AG20443 (cell line): ENCODE measurements around the gene PTPRU.

Experiments used
- DNase-seq: peaks from one replicate; pipeline ENCODE4 v3.0.0; 2012; ENCODE audit warnings: low spot score, mixed read lengths

PTPRU gene

DNA sequence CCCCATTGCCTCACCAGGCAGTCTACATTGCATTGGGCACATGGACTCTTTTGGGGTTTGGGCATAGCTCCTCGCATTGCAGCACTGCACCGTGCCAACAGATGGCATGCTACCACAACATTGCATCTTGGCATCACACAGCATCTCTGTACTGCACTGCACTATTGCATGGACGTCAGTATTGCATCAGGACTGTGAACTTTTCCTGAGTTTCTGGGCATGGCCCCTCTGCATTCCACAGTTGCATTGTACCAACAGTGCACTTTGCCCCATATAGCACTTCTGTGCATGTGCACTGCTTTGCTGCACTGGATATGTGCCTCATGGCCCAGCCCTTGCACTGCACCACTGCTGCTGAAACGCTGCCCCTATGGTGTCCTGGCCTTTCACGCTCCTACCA is 9.6 kb downstream of the PTPRU start:
- DNase-seq: peak; percentile 59

DNA sequence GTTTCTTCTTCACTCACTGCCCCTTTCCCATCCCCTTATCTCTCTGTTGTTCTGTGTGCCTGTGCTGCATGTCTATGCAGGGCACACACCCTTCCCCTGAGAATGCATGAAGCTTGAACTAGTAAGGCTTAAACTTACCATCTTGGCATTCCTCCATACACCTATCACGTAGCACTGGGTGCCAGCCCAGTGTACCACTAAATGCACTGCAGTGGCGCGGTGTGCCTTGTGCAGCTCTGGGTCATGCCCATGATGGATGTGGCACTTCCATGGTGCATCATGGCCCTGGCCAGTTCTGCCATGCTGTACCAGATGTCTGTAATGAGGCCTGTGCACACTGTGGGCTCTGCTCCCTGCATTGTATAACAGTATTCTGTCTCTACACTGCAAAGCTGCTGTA is 10.7 kb downstream of the PTPRU start:
- no peak for DNase-seq

DNA sequence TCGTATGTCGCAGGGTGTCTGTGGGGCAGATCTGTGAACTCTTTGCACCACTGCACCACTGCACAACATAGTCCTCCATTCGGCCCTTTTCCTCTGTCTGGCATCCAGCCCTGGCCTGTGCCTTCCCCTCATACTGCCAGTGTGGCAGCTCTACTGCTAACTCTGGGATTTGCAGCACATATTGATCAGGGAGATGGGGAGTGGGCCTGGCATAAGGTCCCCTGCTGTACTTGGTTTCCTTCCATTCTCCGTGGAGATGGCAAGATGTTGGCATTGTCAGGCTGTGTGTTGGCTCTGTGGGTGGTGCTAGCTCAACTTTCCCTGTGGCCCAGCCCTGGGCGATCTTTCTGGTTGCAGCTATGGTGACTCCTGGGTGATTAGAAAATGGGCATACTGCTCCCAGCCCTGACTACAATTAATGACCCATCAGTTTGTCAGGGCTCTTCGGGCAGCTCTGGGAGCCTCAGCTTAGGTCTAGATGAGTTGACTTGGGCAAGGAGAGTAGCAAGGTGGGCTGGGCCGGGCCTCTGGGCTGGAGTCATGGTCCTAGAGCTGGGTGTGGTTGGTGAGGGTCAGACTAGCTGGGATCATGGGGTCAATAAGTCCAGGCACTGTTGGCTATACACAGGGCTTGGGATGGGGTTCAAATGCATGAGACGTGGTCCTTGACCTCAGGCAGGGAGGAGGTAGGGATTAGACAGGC is 11.4 kb downstream of the PTPRU start:
- DNase-seq: no peak

DNA sequence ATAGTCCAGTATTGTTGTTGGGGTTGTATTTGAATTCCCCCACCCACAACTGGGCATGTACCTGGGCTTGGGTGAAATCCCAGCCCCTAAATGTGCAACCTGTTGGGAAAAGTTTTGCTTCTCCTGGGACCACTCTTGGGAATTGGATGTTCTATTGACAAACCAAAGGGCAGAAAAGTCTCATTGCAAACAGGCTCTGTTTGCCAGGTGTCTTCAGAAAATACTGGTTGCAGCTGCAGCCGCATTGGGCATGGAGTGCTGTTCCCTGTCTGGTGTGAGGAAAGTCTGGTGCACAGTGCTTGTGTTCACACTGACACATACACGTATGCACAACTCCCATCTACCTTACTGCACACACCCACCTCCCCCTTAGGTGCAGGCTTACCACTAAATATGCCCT is 12.1 kb downstream of the PTPRU start:
- no peak for DNase-seq

DNA sequence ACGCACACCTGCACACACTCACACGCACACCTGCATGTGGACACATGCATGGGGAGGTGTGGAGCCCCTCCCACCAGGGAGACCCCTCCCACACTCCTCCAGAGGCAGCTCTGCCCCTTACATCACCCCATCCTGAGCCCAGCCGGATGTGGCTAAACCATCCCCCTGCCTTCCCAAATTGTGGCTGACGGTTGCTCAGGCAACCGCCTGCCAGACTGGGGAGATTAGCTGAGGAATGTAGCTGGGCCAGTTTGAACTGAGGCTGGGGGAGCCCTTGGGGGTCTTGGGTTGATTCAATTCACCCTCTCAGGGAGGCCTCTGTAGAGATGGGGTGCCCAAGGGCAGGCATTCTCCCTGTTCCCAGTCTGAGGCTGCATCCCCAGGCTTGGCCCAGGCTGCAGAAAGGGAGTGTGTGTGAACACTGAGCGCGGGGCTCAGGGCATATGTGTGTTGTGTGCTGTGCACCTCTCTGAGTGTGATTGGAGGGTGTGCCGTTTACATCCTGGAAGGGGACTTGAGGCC is 12.9 kb downstream of the PTPRU start:
- DNase-seq: peak; percentile 24

DNA sequence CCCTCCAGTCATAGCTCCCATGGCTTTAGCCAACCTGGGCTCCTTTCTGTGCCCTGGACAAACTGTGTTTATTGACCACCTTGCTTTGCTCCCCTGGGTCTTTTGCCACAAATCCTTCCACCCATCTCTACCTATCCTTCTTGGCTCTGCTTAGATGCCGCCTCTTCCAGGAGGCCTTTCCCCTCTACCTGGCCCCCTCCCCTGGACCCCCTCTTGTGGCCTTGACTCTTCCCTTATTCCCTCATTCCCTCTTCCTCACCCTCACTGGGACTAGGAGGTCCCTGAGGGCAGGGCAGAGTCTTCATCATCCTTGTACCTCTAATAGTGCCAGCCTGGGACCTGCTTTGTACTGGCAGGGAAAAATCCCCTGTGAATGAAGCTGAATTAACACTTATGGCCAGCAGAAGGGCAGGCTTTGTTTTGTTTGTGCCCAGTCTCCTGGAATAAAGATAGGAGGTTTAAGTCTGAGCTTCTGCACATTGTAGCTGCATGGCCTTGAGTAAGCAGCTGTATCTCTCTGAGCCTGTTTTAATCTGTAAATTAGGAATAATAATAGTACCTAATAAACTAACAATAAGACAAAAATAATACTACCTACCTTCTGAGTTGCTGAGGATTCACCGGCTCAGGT is 13.7 kb downstream of the PTPRU start:
- DNase-seq: no peak

DNA sequence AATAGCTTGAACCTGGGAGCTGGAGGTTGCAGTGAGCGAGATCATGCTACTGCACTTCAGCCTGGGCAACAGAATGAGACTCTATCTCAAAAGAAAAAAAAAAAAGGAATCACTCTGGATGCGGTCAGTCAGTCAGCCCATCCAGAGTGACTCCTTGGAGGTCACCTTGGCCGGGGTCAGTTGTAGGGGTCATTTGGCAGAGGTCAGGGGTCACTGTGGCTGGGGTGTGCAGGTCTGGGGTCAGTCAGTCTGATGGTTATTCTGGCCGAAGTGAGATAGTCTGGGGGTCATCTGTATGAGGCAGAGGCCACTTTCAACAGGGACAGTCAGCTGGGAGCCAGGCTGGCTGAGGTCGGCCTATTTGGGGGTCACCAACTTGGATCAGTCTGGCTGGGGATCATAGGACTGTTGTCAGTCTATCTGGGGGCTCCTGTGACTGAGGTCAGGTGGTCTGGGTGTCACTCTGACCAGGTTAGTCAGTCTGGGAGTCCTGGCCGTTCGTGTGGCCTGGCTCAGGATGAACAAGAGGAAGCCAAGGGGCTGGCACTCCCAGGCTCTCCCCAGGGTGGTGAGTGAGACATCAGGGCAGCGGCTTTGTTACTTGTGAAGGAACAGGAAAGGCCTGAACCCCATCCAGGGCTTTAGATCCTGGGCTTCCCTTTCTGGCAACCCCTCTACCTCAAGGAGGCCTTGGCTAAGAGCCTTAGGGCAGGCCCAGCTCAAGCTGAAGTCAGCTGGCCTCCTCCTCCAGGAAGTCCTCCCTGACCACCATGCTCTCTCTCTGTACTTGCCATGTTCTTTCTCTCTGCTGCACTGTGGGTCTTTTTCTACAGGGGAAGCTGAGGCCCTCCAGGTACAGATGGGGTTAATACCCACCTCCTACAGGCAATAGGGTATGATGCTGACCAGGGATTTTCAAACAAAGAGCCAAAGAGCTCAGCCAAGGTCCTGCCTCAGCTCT is 15.1 kb downstream of the PTPRU start:
- DNase-seq: no peak

DNA sequence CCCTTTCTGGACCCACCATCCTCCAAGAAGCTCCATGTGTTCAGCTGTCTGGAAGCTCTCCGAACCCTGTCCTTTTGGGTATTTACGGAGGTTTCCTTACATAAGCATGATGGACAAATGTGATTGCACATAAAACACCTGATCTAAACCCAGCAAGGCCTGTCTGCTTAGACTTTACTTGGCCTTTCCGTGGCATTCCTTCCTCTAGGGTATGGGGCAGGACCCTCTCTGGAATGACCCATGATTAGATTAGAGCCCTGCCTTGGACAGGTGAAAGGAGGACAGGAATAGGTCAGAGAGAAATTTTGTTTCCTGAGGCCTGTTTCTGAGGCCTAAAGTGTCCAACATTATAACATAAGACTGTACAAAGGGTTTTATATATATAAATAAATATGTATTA is 16.9 kb downstream of the PTPRU start:
- no peak for DNase-seq

DNA sequence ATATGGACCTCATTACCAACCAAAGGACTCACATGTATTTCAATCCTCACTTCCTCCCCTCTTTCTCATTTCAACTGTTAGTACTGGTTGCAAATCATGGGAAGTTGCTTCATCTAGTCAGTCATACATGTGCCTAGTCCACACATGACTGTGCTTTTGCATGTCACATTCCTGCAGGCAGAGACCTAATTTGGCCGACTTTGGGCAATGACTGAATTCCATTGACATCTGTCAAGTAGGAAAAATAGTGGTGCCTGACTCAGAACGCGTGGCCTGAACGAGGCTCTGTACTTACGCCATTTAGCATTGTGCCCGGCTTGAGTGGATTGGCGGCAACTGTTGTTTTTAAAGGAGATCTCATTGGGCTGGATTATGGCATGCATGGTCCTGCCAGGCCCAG is 18.0 kb downstream of the PTPRU start:
- no peak for DNase-seq

DNA sequence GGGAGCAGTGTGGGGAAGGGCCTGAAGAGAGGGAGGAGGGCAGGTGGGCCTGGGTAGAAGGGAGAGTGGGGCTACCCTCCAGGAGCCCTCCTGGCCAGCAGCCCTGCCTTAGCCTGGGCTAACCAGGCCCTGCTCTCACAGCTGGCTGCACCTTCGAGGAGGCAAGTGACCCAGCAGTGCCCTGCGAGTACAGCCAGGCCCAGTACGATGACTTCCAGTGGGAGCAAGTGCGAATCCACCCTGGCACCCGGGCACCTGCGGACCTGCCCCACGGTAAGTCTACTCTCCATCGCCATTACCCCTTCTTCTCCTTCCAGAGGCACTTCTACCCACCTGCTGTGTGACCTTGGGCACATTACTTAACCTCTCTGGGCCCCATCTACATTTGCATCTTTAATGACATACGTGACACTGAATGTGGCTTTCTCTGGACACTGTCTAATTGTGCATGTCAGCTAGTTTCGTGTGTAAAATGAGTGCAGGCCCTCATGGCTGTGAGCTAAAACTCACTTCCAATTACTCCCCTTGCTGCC is 18.9 kb downstream of the PTPRU start:
- no peak for DNase-seq

DNA sequence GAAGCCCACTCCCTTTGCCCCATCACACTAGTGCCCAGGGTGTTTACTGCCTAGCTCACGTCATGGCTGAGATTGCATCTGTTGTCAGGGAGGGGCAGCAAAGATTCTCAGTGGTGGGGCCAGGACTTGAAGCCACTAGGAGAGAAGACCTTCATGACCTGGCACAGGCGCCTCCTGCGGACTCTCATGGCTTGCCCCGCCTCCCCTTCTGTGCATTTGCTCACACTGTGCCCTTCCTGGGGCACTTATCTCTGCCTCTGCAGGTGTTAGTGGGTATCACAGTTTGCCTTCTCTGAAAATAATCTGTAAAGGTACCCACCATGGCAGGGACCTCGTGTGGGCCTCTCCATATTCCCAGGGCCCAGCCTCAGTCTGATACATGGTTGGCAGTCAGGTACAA is 20.1 kb downstream of the PTPRU start:
- DNase-seq: no peak

DNA sequence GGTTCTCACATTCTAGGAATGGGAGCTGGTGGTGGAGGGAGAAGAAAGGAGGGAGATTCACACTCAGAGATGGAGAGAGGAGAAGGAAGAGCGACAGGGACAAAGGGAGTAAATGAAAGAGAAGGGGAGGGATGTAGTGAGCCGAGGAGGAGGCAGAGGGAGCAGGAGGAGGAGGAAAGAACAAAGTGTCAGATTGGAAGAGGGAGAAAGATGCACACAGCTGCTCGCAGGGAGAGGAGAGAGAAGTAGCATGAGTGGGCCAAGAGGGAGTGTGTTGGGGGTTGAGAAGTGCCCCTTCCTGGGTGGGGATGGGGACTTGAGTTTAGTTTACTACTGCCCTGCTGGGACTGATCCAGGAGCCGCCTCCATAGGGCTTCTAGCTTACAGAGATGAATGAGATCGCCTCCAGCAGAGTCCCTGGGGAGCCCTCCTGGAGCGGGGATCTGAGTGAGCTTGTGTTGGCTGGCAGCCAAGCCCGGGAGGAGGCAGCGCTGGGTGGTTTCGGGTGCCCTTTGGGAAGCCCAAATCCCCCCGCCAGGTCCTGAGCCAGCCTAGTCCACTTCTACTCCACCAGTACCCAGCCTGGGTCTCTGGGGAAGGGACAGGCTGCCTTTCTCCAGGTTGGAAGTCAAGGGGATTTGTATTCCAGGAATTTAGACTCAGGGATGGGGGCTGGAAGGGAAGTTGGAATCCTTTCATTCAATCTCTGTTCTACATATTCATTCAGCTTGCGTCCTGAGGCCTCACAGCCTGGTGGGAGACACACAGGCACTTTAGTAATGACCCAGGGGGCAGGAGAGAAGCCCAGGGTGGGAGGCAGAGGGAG is 20.9 kb downstream of the PTPRU start:
- DNase-seq: no peak

DNA sequence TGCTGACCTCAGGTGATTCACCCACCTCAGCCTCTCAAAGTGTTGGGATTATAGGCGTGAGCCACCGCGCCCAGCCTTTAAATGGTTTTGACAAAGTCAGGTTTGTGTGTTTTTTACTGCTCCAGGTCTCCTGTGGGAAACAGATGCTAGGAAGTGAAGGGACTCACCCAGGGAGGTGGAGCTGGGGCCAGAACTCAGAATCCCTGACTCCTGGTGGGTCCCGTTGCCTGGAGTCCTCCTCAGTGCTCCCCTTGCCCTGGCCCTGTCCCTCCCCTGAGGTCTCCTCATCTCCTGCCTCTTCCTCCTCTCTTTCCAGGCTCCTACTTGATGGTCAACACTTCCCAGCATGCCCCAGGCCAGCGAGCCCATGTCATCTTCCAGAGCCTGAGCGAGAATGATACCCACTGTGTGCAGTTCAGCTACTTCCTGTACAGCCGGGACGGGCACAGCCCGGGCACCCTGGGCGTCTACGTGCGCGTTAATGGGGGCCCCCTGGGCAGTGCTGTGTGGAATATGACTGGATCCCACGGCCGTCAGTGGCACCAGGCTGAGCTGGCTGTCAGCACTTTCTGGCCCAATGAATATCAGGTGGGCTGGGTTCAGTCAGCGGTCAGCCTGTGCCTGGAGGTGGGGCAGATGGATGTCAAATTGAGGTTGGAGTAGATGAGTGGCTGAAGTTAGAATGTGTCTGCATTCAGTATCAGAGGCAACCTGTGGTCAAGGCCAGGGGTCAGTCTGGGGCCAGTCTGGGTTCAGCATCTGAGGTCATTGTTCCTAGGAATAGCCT is 22.1 kb downstream of the PTPRU start:
- no peak for DNase-seq

DNA sequence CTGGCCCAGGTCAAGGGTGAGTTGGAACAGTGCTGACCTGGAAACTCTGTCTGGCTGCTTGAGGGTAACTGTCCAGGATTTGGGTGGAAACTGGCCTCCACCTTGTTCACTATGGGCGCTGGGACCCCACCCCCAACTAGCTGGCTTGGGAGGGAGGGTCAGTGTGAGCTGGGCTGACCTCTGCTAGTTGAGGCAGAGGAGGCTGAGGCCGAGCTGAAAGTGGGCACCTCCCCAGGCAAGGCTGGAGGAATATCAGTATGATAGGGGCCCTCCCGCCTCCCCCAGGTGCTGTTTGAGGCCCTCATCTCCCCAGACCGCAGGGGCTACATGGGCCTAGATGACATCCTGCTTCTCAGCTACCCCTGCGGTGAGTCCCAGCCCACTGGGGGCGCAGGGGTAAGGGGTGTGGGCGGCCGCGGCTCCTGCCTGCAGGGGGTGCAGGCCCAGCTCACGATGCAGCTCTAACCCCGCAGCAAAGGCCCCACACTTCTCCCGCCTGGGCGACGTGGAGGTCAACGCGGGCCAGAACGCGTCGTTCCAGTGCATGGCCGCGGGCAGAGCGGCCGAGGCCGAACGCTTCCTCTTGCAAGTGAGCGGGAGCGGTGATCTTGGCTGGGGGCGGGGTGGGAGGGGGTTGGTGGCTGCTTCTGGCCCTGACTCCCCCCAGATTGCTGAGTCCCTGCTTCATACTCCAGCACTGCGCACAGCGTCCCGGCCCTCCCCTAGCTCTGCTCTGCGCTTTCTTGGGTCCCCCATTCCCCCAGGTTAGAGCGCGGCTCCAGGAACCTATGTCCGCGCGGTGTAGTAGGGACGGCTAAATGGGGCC is 22.9 kb downstream of the PTPRU start:
- DNase-seq: peak; percentile 38

DNA sequence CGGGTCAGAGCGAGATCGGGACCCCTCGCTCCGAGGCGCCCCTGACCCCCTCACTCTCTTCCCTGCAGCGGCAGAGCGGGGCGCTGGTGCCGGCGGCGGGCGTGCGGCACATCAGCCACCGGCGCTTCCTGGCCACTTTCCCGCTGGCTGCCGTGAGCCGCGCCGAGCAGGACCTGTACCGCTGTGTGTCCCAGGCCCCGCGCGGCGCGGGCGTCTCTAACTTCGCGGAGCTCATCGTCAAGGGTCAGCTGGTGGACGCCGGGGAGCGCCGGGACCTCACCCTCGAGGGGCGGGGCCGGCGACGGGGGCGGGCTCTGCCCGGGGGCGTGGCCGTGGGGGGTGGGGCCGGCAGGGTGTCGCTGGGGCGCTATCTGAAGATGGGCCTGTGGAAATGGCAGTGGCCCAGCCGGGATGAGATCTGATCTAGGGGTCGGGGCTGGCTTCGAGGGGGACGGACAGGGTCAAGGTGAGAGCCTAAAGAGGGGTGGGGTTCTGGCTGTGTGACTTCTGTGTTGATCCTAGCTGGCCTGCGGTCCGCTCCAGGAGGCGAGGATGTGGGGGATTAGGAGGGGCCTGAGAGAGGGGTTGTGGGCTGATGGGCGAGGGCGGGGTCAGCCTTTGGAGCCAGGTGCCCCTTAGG is 23.6 kb downstream of the PTPRU start:
- peak; percentile 90 for DNase-seq

DNA sequence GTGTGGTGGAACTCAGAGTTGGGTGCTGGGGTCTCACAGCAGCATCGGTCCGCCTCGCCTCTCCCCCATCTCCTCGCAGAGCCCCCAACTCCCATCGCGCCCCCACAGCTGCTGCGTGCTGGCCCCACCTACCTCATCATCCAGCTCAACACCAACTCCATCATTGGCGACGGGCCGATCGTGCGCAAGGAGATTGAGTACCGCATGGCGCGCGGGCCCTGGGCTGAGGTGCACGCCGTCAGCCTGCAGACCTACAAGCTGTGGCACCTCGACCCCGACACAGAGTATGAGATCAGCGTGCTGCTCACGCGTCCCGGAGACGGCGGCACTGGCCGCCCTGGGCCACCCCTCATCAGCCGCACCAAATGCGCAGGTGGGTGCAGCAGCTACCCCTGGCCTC is 24.2 kb downstream of the PTPRU start:
- DNase-seq: no peak

DNA sequence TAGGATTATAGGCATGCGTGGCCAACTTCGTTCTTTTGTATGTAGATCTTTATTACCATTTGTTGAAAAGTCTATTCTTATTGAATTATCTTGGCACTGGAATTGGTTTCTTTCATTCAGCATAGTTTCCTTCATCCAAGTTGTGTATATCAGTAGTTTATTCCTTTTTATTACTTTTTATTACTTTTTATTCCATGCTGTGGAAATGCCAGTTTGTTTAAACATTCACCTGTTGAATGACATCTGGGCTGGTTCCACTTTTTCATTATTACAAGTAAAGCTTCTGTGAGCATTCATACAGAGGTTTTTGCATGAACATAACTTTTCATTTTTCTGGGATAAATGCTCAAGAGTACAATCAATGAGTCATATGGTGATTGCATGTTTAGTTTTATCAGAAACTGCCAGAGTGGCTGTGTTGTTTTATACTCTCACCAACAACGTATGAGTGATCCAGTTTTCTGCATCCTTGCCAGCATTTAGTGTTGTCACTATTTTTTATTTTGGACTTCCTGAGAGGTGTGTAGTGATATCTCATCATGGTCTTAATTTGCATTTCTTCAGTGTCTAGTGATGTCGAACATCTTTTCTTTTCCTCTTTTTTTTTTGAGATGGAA is 28.6 kb downstream of the PTPRU start:
- DNase-seq: peak; percentile 48

DNA sequence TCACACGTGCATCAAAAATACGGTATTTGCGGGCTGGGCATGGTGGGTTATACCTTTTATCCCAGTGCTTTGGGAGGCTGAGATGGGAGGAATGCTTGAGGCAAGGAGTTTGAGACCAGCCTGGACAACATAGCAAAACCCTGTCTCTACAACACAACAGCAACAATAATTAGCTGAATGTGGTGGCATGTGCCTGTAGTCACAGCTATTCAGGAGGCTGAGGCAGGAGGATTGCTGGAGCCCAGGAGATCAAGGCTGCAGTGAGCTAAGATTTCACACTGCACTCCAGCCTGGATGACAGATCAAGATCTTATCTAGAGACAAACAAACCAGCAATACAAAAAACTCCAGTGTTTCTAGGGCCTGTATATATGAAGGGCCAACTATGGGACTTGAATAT is 30.6 kb downstream of the PTPRU start:
- DNase-seq: no peak
